K562 (cell line): ENCODE results near the gene NRG2. TPM values are rescaled to one million over a fixed set of nuclear protein-coding genes. Genes with fewer than 3 reads are reported as not detected.

Experiments used
- ATAC-seq: fragments of 200-7000 bp; cut with Tn5 transposase; 3 replicates; pipeline ENCODE4 v1.9.1; 2020; ENCODE audit warnings: moderate library complexity
- BruUV-seq: library from RNA; stranded (reverse); fragments of 400-500 nt; replicated peaks from 2 replicates; lab custom pipeline; 2021; lab: Mats Ljungman, UMichigan
- CTCF ChIA-PET: fragments of 300-600 bp; formaldehyde crosslinking; extraction: SDS; loops from one replicate; lab custom pipeline; 2021; ENCODE audit warnings: low intra/inter-chr PET ratio; lab: Yijun Ruan, JAX
- POLR2A ChIA-PET: fragments of 300-600, 350-650 bp; sonication (Branson Sonifier 250); formaldehyde crosslinking; extraction: SDS; loops from one replicate; lab custom pipeline; 2021; ENCODE audit warnings: antibody characterized with exemption, inconsistent platforms; lab: Yijun Ruan, JAX
- DNase-seq, 4 experiments: peaks; one replicate each; pipeline versions ENCODE4 v3.0.0 to v3.0.0-alpha.2; 2011 to 2018; ENCODE audit warnings: low spot score in 3 of 4, mixed read lengths in 3 of 4; ENCODE audit errors: extremely low read depth in 1 of 4
- FAIRE-seq: peaks from 2 replicates; lab custom pipeline; 2011; peaks lifted over from hg19 to GRCh38; lab: Jason Lieb, UNC
- H2AFZ ChIP-seq: 2 replicates; pipeline ENCODE4 v1.6.0; 2011; ENCODE audit warnings: low read depth, low read length, control low read depth, inconsistent platforms
- H3K27ac ChIP-seq: fragments of 200-600 bp; 3 replicates; pipeline ENCODE4 v1.8.0; 2011; ENCODE audit warnings: low read depth, mild to moderate bottlenecking, control low read depth, inconsistent platforms, low read length, moderate library complexity, mixed read lengths; ENCODE audit errors: extremely low read depth
- H3K27me3 ChIP-seq, 2 experiments: fragments of 300-600 bp in 1 of 2; 2 replicates in 1 of 2; 3 replicates in 1 of 2; pipeline versions ENCODE4 v1.6.0 to v1.8.0; 2011; ENCODE audit warnings: inconsistent platforms in 2 of 2, low read length in 2 of 2, mild to moderate bottlenecking in 1 of 2, mixed read lengths in 1 of 2, moderate library complexity in 1 of 2; ENCODE audit not compliant: control insufficient read depth in 2 of 2, insufficient read depth in 2 of 2
- H3K36me3 ChIP-seq: fragments of 300-600 bp; 3 replicates; pipeline ENCODE4 v1.8.0; 2011; ENCODE audit warnings: mild to moderate bottlenecking, low read length, inconsistent platforms; ENCODE audit not compliant: control insufficient read depth, insufficient read depth
- H3K4me1 ChIP-seq, 2 experiments: fragments of 200-600 bp in 1 of 2; replicated peaks in 1 of 2; 2 replicates in 1 of 2; 3 replicates in 1 of 2; pipeline versions ENCODE4 v1.5.1 to v1.8.0; 2011; ENCODE audit warnings: inconsistent platforms in 2 of 2, low read length in 2 of 2, mild to moderate bottlenecking in 1 of 2, mixed read lengths in 1 of 2, moderate library complexity in 1 of 2; ENCODE audit not compliant: control insufficient read depth in 2 of 2, insufficient read depth in 2 of 2
- H3K4me2 ChIP-seq: 2 replicates; pipeline ENCODE4 v1.6.1; 2011; ENCODE audit warnings: low read length, control low read depth, inconsistent platforms, mixed read lengths; ENCODE audit not compliant: insufficient read depth
- H3K4me3 ChIP-seq: fragments of 200-600 bp; sonication (generic), shearing (Covaris generic); 2 replicates; pipeline ENCODE4 v1.5.1; 2016; ENCODE audit warnings: control low read depth, inconsistent platforms
- H3K79me2 ChIP-seq: fragments of 200-600 bp; 3 replicates; pipeline ENCODE4 v1.8.0; 2011; ENCODE audit warnings: low read length, inconsistent platforms; ENCODE audit not compliant: control insufficient read depth, insufficient read depth
- H3K9ac ChIP-seq, 2 experiments: 2 replicates each; pipeline versions ENCODE4 v1.6.0 to v1.6.1; 2011; ENCODE audit warnings: low read depth in 2 of 2, low read length in 2 of 2, control low read depth in 1 of 2, inconsistent platforms in 1 of 2, mild to moderate bottlenecking in 1 of 2, mixed read lengths in 1 of 2; ENCODE audit not compliant: insufficient read depth in 1 of 2
- H3K9me1 ChIP-seq: one replicate; pipeline ENCODE4 v1.6.0; 2011; ENCODE audit warnings: inconsistent platforms, mild to moderate bottlenecking, low read length, moderate library complexity; ENCODE audit not compliant: control insufficient read depth, insufficient read depth
- H3K9me3 ChIP-seq: replicated peaks from 2 replicates; pipeline ENCODE4 v1.5.1; 2011; ENCODE audit warnings: low read depth, low read length, inconsistent platforms; ENCODE audit not compliant: control insufficient read depth, insufficient read depth
- H4K20me1 ChIP-seq: replicated peaks from 2 replicates; pipeline ENCODE4 v1.6.1; 2011; ENCODE audit warnings: low read length, inconsistent platforms, mixed read lengths; ENCODE audit not compliant: control insufficient read depth, insufficient read depth
- BCLAF1 ChIP-seq, 2 experiments: fragments of 450-650 bp in 1 of 2; IDR thresholded peaks; 2 replicates each; pipeline ENCODE4 v1.6.1; 2011 to 2017; ENCODE audit warnings: low read depth in 2 of 2, antibody characterized with exemption in 1 of 2, borderline replicate concordance in 1 of 2, low read length in 1 of 2, mild to moderate bottlenecking in 1 of 2, mixed read lengths in 1 of 2; ENCODE audit not compliant: control insufficient read depth in 1 of 2
- CEBPB ChIP-seq: fragments of 450-650 bp; IDR thresholded peaks from 2 replicates; pipeline ENCODE4 v1.6.1; 2016; ENCODE audit warnings: missing genetic modification characterization, missing compliant biosample characterization
- HDAC1 ChIP-seq, 2 experiments: fragments of 450-650 bp; IDR thresholded peaks; 2 replicates each; pipeline ENCODE4 v1.6.1; 2016 to 2017; ENCODE audit warnings: inconsistent platforms in 1 of 2, mild to moderate bottlenecking in 1 of 2, moderate library complexity in 1 of 2
- PHF8 ChIP-seq: fragments of 200-600 bp; sonication (generic); IDR thresholded peaks from 2 replicates; pipeline ENCODE4 v1.6.1; 2012; ENCODE audit warnings: mixed run types, mild to moderate bottlenecking, inconsistent platforms, low read length, moderate library complexity, borderline replicate concordance
- POLR2A ChIP-seq: fragments of 450-650 bp; conservative IDR thresholded peaks from 2 replicates; pipeline ENCODE4 v1.6.1; 2016
- WGBS: fragments of 100-300 bp; shearing (Covaris generic); methylation state at CpG from one replicate; pipeline ENCODE4 v1.1.6; 2016; ENCODE audit warnings: low coverage, mixed read lengths; ENCODE audit not compliant: insufficient coverage; ENCODE audit errors: missing lambda C conversion rate; 5-methylcytosine and 5-hydroxymethylcytosine counted together
- in situ Hi-C: fragments of 300-500 bp; cut with MboI; formaldehyde crosslinking; loops from 4 replicates; pipeline ENCODE4 v1.15.0; 2018; ENCODE audit warnings: inconsistent platforms, mixed read lengths
- intact Hi-C: fragments of 100-400 bp; cut with micrococcal nuclease; formaldehyde crosslinking; loops from 2 replicates; pipeline ENCODE4 v1.14.2; 2022
- polyA plus RNA-seq, 8 experiments: library from polyadenylated mRNA; depleted of rRNA in 4 of 8; stranded (reverse) in 5 of 8; unstranded in 3 of 8; fragments of >200 nt; fragmentation: Nextera tagmentation in 2 of 8; fragmentation: Illumina TruSeq in 1 of 8; extraction: Ambion mirVana in 2 of 8; extraction: Trizol in 1 of 8; gene quantifications; 2 replicates each; pipeline versions ENCODE4 v1.2.1 to v1.2.3, GENCODE V29; 2011 to 2014; ENCODE audit warnings: inconsistent platforms in 1 of 8, missing spikeins in 1 of 8
- total RNA-seq, 7 experiments: library from RNA; depleted of rRNA in 6 of 7; stranded (reverse); fragments of >200 nt in 6 of 7; fragmentation: Illumina TruSeq in 2 of 7; extraction: Trizol in 2 of 7; gene quantifications; 2 replicates each; pipeline versions ENCODE4 v1.2.1 to v1.2.3, GENCODE V29; 2011 to 2021; ENCODE audit warnings: low replicate concordance in 1 of 7

Gene NRG2
- total and polyA plus RNA-seq, 9 of the 15 experiments (the other 6 are each of a cell fraction or from before 2014, with no cell fraction given), result not detected

DNA sequence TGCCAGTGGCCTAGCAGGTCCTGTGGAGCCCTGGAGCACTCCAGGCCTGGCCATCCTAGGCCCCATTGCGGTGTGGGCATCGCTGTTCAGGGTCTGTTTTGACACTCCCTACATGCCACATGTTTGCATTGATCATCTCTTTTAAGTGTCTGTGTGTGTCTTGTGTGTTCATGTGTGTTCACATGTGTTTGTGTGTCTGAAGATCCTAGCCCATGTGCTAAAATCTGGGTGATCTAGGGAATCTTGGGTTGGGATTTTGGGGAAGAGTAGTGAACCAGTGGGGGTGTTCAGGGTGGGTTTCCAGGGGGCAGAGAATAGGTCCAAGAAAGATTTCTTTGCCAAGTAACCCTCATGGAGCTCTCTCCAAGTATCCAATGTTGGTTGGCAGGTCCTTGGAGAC is 239.1 kb downstream of the NRG2 start:
- 0% methylated on average over 2 of the region's 2 CpGs for WGBS
- TF ChIP-seq HDAC1 (IDR thresholded peaks at IDR 0.05) (no peak), CEBPB (tag) (no peak), PHF8 (no peak), POLR2A (no peak), BCLAF1 (IDR thresholded peaks at IDR 0.05; ENCODE audit: borderline replicate concordance in 1 of 2, control insufficient read depth in 1 of 2, low read depth in 2 of 2, low read length in 1 of 2) (no peak)
- ChIA-PET POLR2A (no interaction called here), CTCF (no interaction called here)
- ATAC-seq (no peak), FAIRE-seq (no peak), DNase-seq (no peak)
- Histone ChIP-seq H3K4me1 (peaks cover 0 to 3% of the 10 kb centered on the region in 2 experiments; a peak in 1 of 5 replicates), H3K9ac (no peak overlapping the region), H4K20me1 (peaks cover 17% of the 10 kb centered on the region), H3K36me3 (no peaks in the 10 kb centered on the region), H2AFZ (no peak overlapping the region), H3K27ac (no peak overlapping the region), H3K4me2 (no peak overlapping the region), H3K9me1 (peaks cover 6% of the 10 kb centered on the region), H3K79me2 (no peaks in the 10 kb centered on the region), H3K9me3 (no peaks in the 10 kb centered on the region), H3K27me3 (peaks cover 0 to 57% of the 10 kb centered on the region in 2 experiments; a peak in 3 of 5 replicates), H3K4me3 (no peak overlapping the region)
- BruUV-seq, result no TSS peak
- in situ Hi-C loops (no loop called here), intact Hi-C loops (no loop called here)
